ENCODE measurements around the gene PRDX5.
"Not testable (repeated sequence)": the region's sequence is repeated elsewhere in the genome, so short reads cannot be mapped to it uniquely, and the experiment has no call there.

Gene PRDX5

DNA sequence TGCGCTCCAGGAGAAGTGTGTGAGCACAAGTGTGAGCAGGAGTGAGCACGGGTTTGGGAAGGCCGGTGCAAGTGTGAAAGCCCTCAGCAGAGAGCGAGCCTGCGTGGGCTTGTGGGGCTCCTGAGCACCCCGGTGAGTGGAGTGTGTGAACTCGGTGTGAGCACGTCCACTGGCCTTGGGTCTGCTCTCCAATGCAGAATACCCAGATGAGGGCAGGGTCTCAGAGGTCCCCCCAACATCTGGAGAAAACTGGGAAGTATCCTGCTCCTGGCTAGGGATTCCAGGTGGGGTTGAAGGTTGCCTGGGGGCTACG lies 11.4 kb upstream of the PRDX5 start:
- DNase-seq, result no peak

DNA sequence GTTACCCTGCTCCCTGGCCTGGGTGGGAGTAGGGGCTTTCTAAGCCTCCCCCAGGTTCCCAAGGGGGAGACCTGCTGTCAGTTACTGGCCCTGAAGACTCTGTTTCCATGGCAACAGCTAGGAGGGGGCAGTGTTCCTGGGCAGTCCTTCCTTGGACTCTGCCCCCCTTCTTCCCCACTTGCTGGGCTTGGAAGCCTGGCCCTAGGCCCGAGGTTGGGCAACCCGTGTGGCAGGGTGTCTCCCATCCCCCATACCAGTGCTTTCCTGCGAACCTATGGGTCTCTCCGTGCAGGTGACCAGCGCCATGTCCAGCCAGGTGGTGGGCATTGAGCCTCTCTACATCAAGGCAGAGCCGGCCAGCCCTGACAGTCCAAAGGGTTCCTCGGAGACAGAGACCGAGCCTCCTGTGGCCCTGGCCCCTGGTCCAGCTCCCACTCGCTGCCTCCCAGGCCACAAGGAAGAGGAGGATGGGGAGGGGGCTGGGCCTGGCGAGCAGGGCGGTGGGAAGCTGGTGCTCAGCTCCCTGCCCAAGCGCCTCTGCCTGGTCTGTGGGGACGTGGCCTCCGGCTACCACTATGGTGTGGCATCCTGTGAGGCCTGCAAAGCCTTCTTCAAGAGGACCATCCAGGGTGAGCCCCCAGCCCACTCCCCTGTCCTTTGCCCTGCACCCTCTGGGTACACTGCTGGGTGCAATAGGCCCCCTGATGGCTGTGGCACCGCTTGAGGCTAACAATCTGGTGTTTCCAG lies 10.9 kb upstream of the PRDX5 start:
- DNase-seq, result no peak

DNA sequence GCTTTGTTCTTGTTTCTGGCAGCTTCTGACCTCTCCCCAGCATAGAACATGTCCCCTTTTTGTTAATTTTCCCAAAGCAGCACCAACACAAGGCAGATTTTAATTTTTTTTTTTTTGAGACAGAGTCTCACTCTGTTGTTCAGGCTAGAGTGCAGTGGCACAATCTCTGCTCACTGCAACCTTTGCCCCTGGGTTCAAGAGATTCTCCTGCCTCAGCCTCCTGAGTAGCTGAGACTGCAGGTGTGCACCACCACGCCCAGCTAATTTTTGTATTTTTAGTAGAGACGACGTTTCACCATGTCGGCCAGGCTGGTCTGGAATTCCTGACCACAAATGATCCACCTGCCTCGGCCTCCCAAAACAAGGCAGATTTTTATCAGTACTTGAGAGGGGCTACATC lies 10.1 kb upstream of the PRDX5 start:
- DNase-seq, result not testable (repeated sequence)

DNA sequence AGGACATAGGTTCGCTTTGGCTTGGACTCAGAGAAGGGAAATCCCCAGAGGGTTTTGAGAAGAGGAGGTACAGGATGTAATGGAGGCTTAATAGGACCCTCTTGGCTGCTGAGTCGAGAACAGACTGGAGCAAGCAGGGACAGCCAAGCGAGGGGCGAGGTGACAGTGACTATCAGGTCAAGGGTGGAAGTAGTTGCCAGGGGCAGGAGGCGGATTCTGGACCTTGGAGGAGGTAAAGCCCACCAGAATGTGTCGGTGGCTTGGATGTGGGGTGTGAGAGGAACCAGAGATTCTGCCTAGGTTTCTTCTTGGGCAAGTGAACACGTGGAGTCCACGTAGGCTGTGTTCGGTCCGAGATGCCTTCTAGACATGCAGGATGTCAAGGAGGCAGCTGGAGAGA lies 5.0 kb upstream of the PRDX5 start:
- no peak for DNase-seq

DNA sequence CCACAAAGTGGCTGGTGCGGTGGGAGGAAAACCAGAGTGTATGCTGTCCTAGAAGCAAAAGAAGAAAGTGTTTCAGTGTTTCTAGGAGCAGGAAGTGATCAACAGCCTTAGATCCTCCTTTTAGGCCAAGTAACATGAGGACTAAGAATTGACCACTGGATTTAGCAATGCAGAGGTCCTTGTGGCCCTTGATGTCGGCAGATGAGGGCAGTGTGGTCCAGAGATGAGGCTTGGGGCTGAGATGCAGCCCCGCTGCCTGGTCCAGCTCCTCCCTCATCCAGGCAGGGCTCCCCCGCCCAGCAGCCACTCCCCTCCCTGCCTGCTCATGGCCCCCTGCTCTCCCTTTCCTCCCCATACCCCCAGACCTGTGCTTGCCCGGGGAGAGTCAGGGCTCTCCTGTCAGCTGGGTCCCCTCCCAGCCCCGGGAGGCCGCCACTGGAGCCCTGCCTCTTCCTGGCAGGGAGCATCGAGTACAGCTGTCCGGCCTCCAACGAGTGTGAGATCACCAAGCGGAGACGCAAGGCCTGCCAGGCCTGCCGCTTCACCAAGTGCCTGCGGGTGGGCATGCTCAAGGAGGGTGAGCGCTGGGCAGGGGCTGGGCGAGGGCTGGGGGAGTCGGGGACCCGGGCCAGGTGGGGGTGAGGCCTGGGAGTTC lies 4.3 kb upstream of the PRDX5 start:
- no peak for DNase-seq

DNA sequence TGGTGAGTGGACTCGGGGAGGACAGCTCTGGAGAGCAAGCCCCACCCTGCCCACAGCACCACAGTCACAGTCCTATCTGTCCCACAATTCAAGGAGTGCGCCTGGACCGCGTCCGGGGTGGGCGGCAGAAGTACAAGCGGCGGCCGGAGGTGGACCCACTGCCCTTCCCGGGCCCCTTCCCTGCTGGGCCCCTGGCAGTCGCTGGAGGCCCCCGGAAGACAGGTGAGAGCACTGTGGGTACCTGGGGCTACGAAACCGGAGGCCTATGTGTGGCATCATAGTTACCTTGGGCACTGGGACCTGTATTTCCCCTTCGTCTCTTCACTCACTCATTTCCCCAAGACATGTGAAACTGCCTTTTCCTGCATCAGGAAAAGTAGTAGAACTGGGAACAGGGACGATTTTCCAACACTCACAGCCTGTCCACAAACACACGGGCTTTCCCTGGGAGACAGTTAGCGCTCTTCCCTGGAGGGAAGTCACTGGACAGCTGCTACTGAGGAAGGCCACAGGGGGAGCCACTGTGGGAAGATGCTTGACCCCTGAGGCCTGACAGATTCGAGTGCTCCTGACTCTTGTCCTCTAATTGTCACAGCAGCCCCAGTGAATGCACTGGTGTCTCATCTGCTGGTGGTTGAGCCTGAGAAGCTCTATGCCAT lies 3.6 kb upstream of the PRDX5 start:
- no peak for DNase-seq

DNA sequence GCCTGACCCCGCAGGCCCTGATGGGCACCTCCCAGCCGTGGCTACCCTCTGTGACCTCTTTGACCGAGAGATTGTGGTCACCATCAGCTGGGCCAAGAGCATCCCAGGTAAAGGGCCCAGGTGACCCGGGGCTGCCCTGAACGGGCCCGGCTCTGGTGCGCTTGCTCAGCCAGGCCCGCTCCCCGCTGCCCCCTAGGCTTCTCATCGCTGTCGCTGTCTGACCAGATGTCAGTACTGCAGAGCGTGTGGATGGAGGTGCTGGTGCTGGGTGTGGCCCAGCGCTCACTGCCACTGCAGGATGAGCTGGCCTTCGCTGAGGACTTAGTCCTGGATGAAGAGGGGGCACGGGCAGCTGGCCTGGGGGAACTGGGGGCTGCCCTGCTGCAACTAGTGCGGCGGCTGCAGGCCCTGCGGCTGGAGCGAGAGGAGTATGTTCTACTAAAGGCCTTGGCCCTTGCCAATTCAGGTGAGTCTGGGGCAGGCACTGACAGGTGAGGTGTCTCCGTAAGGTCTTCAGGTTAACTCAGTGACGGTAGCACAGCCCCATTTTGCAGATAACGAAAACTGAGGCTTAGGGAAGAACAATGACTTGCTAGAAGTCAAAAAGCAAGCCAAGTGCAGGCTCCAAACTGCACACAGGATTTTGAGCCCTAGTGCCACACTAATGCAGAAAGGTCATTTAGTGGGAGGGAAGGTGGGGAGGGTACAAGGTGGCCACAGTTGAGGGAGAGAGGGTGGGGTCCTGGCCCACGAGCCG lies 2.9 kb upstream of the PRDX5 start:
- no peak for DNase-seq

DNA sequence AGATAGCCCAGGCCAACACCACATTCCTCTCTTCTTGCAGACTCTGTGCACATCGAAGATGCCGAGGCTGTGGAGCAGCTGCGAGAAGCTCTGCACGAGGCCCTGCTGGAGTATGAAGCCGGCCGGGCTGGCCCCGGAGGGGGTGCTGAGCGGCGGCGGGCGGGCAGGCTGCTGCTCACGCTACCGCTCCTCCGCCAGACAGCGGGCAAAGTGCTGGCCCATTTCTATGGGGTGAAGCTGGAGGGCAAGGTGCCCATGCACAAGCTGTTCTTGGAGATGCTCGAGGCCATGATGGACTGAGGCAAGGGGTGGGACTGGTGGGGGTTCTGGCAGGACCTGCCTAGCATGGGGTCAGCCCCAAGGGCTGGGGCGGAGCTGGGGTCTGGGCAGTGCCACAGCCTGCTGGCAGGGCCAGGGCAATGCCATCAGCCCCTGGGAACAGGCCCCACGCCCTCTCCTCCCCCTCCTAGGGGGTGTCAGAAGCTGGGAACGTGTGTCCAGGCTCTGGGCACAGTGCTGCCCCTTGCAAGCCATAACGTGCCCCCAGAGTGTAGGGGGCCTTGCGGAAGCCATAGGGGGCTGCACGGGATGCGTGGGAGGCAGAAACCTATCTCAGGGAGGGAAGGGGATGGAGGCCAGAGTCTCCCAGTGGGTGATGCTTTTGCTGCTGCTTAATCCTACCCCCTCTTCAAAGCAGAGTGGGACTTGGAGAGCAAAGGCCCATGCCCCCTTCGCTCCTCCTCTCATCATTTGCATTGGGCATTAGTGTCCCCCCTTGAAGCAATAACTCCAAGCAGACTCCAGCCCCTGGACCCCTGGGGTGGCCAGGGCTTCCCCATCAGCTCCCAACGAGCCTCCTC lies 2.0 kb upstream of the PRDX5 start:
- not testable (repeated sequence) for DNase-seq

DNA sequence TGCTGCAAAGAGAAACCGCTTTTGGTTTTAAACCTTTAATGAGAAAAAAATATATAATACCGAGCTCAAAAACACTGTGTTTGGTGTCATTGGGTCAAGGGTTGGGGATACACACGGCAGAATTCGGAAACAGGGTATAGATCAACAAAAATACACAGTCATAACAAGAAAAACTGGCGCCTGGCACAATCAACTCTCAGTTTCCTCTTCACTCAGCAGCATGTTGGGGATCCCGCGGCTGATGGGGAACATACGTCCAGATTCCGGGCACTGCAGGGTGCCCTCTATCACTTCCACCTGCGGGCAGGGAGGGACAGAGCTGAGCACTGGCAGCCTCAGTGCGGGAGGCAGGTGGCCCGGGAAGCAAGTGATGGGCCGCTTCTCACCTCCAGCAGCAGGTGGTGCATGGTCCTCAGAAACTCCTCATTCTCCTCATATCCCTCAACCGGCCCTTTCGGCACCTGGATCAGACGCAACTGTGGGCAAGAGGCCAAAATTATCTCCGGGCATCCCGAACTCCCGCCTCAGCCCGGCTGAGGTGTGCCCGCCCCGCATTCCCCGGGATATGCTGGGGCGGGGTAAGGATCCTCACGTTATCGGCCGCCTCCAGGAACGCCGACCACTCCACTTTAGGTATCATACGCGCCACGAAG lies 1.1 kb upstream of the PRDX5 start:
- DNase-seq, result peak; percentile 40 to 63

DNA sequence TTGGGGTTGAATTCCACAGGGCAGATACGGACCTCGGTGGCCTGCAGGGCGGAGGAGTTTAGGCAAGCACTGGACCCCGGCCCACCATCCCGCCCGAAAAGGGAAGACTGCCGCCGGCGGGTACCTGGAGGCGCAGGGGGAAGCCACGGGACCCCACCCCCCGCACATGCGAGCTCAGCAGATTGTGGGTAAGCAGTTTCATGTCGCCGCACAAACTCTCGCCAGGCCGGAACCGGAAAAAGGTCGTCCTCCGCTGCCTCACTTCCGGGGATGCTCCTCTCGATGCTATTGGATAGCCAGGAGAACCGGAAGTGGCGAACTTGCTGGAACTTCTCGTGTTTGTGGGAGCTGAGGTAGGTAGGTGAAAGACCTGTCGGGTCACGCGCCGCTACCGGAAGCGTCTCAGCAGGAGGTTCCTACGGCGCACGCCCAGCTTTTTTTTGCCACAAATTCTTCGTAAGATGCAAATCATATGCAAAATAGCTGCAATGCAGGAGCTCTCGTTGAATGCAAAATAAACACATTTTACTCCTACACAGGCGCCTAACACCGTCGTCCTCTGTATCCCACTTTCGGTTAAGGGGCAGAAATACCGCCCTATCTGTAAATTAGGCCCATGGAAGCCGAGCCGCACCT lies 478 bp upstream of the PRDX5 start, which contains the start of gene TRMT112:
TRMT112 (minus strand) TSS at position 235 of the 636 bp plus-strand sequence; CDS start at position 202, 33 bp downstream.
- peak; percentile 88 to 97 for DNase-seq

DNA sequence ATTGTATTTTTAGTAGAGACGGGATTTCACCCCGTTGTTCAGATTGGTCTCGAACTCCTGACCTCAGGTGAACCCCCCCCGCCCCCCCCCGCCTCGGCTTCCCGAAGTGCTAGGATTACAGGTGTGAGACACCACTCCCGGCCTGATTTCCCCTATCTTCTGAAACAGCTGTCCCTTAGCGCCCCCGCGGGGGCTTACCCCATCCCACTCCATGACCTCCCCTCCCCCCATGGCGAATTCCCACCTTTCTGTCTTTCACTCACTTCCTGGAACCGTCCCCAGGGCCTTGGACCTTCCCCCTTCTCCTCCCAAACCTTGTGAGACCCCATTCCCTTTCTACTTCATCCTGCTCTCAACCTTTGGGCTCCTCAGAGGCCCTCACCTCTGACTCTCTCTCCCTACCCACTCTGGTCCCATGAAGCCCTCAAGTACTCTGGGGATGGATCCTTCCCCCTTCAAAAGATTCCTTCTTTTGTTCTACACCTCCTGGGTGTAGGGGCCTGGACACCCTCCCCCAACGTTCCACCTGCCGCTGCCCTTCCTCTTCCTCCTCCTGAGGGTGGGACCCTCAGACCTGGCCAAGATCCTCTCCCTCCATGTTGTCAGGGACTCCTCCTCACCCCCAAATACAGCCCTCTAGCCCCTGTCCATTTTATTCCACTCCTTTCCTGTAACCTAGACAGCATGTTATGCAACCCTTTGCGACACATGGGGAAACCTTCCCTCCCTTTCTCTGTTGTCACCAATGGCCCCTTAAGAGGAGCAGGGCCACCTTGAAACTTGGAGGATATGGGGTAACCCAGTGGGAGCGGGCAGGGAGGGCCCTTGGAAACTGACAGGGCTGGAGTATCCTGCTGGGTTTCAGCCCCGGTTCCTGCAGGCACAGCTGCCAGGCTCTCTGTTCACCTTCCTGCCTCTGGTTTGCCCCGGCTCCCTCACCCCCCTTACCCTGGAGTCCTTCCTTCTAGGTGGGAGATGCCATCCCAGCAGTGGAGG lies 1.1 kb downstream of the PRDX5 start:
- DNase-seq, result no peak

DNA sequence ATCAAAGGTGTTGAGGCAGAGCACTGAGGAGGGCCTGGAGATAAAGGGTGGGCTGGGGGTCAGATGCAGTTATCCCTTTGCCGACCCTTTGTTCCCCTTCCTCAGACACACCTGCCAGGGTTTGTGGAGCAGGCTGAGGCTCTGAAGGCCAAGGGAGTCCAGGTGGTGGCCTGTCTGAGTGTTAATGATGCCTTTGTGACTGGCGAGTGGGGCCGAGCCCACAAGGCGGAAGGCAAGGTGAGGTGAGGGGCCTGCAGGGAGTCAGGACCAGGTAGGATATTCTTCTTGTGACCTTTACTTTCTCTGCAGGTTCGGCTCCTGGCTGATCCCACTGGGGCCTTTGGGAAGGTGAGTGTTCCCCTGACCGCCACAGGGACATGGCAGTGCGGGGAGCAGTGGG lies 2.6 kb downstream of the PRDX5 start:
- no peak for DNase-seq

DNA sequence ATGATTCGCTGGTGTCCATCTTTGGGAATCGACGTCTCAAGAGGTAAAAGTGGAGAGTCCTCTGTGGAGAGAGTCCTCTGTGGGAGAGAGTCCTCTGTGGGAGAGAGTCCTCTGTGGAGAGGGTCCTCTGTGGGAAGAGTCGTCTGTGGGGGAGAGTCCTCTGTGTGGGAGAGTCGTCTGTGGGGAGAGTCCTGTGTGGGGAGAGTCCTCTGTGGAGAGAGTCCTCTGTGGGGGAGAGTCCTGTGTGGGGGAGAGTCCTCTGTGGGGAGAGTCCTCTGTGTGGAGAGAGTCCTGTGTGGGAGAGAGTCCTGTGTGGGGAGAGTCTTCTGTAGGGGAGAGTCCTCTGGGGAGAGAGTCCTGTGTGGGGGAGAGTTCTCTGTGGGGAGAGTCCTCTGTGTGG lies 3.1 kb downstream of the PRDX5 start:
- DNase-seq, result no peak

DNA sequence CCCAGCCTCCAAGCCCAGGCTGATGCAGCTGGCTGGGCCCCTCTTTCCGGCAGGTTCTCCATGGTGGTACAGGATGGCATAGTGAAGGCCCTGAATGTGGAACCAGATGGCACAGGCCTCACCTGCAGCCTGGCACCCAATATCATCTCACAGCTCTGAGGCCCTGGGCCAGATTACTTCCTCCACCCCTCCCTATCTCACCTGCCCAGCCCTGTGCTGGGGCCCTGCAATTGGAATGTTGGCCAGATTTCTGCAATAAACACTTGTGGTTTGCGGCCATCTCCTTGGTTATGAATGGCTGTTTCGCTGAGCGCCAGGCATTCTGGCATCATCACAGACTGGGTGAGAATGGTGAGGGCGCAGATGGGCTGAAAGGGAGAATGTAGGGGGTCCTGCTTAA lies 3.6 kb downstream of the PRDX5 start:
- no peak for DNase-seq

DNA sequence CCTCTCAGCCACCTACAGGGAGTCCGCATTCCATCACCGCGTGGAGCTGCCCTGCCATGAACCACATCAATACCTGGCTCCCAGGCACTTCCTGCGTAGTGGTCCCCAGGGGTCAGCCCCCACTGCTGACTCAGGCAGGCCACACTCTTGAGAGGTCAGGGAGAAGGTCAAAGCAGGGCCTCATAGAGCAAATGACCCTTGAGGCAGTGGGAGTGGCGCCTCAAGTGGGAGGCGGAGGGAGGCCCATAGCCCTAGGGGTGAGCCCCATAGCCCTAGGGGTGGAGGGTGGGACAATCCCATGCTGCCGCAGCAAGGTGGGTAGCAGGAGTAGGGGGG lies 5.0 kb downstream of the PRDX5 start:
- no peak for DNase-seq

DNA sequence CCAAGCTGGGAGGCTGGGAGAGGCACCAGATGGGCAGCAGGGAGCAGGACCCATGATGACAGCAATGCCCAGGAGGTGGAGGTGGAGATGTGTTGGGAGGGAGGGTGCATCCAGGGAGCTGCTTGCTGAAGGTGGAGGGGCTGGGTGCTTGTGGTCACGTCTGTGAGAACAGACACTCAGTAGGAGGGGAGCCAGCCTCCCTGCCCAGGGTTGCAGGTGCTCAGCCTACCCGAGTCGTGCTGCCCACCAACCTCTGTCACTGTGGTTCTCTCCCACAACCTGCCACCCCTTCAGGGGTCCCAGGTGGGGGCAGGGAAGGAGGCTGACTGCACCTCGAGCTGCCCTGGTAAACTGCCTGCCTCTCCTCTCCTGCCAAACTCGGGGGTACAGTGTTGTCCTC lies 5.5 kb downstream of the PRDX5 start:
- no peak for DNase-seq

DNA sequence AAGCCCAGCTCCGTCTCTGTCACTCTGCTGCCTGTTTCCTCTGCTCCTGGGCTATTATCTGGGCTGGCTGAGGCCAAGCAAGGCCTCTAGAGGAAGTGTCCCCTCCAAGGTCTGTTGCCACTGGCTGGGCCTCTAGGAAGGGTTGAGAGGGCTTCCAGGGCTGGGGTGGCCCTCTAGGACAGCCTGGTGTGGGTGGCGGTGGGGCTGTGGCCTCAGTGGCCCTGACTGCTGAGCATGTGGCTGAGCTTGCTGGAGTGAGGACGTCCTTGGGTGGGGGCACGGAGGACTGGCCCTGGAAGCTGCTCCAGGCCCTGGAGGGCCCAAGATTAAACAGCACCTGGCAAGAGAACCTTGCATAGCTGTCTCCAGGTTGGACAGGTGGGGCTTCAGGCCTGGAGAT lies 6.1 kb downstream of the PRDX5 start:
- not testable (repeated sequence) for DNase-seq

DNA sequence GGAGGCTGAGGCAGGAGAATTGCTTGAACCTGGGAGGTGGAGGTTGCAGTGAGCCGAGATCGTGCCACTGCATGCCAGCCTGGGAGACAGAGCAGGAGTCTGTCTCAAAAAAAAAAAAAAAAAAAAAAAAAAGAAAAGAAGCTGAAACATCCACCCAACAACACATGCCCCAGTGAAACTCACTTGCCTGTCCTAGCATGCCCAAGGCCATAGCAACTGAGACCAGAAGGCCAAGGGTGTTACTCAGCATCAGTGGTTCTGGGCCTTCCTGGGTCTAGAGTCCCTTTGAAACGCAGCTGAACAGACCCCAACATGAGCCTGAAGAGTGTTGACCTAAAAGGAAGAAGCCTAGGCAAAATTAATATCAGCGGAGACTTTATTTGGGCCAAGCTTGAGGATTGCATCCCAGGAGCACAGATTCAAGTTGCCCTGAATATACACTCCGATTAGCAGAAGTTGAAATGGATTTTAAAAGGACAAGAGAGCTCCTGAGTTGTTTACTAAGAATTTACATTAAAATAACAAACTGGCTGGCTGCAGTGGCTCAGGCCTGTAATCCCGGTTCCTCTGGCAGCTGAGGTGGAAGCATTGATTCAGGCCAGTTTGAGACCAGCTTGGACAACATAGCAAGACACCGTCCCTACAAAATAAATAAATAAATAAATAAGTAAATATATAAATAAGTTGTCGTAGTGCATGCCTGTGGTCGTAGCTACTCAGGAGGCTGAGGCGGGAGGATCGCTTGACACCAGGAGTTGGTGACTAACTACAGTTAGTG lies 7.0 kb downstream of the PRDX5 start:
- no peak for DNase-seq

DNA sequence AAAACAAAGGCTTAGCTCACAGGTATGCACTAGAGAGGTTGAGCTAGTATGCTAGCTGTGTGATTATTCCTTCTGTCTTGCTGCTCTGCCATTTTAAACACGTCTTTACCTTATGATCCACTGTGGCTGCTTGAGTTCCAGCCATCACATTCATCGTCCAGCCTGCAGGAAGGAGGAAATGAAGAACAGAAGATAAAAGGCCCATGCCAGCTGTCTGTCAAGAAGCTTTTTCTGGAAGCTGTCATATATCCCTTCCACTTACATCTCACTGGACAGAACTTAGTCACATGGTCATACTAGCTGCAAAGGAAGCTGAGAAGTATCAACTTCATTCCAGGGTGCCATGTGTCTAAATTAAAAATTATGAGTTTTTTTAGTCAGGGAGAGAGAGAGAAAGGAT lies 9.5 kb downstream of the PRDX5 start:
- no peak for DNase-seq

DNA sequence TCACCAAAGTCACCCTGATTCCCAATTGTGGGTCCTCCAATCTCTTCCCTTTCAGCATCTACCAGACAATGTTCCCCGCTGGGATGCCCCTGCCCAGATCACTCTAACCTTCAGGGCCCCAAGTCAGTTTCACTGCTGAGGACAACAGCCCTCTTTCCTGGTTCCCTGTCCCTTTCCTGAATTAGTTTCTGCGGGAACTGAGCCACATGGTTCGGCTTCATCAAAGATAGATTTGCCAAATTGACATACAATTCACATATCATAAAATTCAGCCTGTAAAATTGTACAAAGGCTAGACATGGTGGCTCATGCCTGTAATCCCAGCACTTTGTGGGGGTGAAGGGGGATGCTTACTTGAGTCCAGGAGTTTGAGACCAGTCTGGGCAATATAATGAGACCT lies 10.1 kb downstream of the PRDX5 start:
- no peak for DNase-seq

All from NCI-H2081 (cell line).